ENCODE results near the gene ARHGEF25.

GRCh38 chr12:57631566-57632072 is 20.4 kb downstream of the ARHGEF25 start:
- TF ChIP-seq CTCF (IDR thresholded peaks at IDR 0.05): no peak
- TF ChIP-seq POLR2A (IDR thresholded peaks at IDR 0.05): no peak
